DOHH2 (cell line): Measurements from ENCODE around the gene CA14.

Experiments used
- EZH2phosphoT487 ChIP-seq: fragments of 200-600 bp; sonication (generic); IDR thresholded peaks from 2 replicates; pipeline ENCODE4 v1.6.1; 2017; ENCODE audit warnings: borderline replicate concordance, mild to moderate bottlenecking, antibody characterized with exemption, low read length, moderate library complexity, mixed read lengths
- TF ChIP-seq, protein P1 (sequence below): fragments of 200-600 bp; sonication (generic); IDR thresholded peaks from one replicate; pipeline ENCODE4 v1.5.1; 2014; ENCODE audit warnings: antibody characterized with exemption, mild to moderate bottlenecking, low read depth, low read length; ENCODE audit not compliant: poor library complexity, severe bottlenecking

DNA sequence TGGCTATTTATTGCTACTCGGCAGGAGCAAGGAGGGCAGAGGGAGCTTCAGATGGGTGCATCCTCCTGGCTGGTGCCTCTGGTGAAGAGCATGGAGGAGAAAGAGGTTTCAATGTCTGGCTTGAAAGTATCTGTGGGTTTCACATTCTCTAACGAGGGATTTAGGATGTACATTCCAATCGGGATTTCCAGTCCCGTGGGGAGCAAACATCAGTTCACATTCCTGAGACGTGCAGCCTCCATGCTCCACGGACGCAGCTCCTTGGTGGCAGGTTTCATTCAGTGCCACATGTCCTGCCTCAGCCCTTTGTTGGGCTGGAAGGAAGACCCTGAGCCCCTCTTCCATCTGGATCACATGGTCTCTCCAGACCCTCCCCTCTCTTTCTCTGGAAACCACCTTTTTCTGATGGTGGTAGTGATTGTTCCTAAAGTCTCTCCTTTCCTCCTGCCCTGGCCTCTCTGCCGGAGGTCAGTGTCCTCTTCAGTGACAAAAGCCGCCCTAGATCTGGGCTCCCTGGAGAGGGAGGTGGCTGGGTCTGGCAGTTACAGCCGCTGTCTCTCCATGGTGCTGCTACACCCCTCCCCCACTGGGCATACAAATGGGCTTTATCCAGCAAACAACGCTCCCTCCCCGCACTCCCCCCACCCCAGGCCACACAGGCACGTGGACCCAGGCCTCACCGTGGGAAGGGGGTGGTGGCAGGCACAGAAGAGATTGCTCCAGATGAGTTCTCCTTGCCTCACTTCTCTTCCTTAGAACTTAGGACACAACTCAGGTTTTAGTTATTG is 826 bp upstream of the CA14 start:
- TF ChIP-seq EZH2phosphoT487 = no peak
- TF ChIP-seq, protein P1, sequence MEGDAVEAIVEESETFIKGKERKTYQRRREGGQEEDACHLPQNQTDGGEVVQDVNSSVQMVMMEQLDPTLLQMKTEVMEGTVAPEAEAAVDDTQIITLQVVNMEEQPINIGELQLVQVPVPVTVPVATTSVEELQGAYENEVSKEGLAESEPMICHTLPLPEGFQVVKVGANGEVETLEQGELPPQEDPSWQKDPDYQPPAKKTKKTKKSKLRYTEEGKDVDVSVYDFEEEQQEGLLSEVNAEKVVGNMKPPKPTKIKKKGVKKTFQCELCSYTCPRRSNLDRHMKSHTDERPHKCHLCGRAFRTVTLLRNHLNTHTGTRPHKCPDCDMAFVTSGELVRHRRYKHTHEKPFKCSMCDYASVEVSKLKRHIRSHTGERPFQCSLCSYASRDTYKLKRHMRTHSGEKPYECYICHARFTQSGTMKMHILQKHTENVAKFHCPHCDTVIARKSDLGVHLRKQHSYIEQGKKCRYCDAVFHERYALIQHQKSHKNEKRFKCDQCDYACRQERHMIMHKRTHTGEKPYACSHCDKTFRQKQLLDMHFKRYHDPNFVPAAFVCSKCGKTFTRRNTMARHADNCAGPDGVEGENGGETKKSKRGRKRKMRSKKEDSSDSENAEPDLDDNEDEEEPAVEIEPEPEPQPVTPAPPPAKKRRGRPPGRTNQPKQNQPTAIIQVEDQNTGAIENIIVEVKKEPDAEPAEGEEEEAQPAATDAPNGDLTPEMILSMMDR = no peak
